K562 (cell line): Measurements from ENCODE around the gene DNAJB1. TPM values are rescaled to one million over a fixed set of nuclear protein-coding genes. Genes with fewer than 3 reads are reported as not detected.

ENCODE experiments used
- ATAC-seq: fragments of 200-7000 bp; cut with Tn5 transposase; 3 replicates; pipeline ENCODE4 v1.9.1; 2020; ENCODE audit warnings: moderate library complexity
- BruUV-seq: library from RNA; stranded (reverse); fragments of 400-500 nt; replicated peaks from 2 replicates; lab custom pipeline; 2021; lab: Mats Ljungman, UMichigan
- CTCF ChIA-PET: fragments of 300-600 bp; formaldehyde crosslinking; extraction: SDS; loops from one replicate; lab custom pipeline; 2021; ENCODE audit warnings: low intra/inter-chr PET ratio; lab: Yijun Ruan, JAX
- POLR2A ChIA-PET: fragments of 300-600, 350-650 bp; sonication (Branson Sonifier 250); formaldehyde crosslinking; extraction: SDS; loops from one replicate; lab custom pipeline; 2021; ENCODE audit warnings: antibody characterized with exemption, inconsistent platforms; lab: Yijun Ruan, JAX
- DNase-seq, 4 experiments: peaks; one replicate each; pipeline versions ENCODE4 v3.0.0 to v3.0.0-alpha.2; 2011 to 2018; ENCODE audit warnings: low spot score in 3 of 4, mixed read lengths in 3 of 4; ENCODE audit errors: extremely low read depth in 1 of 4
- FAIRE-seq: peaks from 2 replicates; lab custom pipeline; 2011; peaks lifted over from hg19 to GRCh38; lab: Jason Lieb, UNC
- H2AFZ ChIP-seq: 2 replicates; pipeline ENCODE4 v1.6.0; 2011; ENCODE audit warnings: low read depth, low read length, control low read depth, inconsistent platforms
- H3K27ac ChIP-seq: fragments of 200-600 bp; 3 replicates; pipeline ENCODE4 v1.8.0; 2011; ENCODE audit warnings: low read depth, mild to moderate bottlenecking, control low read depth, inconsistent platforms, low read length, moderate library complexity, mixed read lengths; ENCODE audit errors: extremely low read depth
- H3K27me3 ChIP-seq, 2 experiments: fragments of 300-600 bp in 1 of 2; 2 replicates in 1 of 2; 3 replicates in 1 of 2; pipeline versions ENCODE4 v1.6.0 to v1.8.0; 2011; ENCODE audit warnings: inconsistent platforms in 2 of 2, low read length in 2 of 2, mild to moderate bottlenecking in 1 of 2, mixed read lengths in 1 of 2, moderate library complexity in 1 of 2; ENCODE audit not compliant: control insufficient read depth in 2 of 2, insufficient read depth in 2 of 2
- H3K36me3 ChIP-seq: fragments of 300-600 bp; 3 replicates; pipeline ENCODE4 v1.8.0; 2011; ENCODE audit warnings: mild to moderate bottlenecking, low read length, inconsistent platforms; ENCODE audit not compliant: control insufficient read depth, insufficient read depth
- H3K4me1 ChIP-seq, 2 experiments: fragments of 200-600 bp in 1 of 2; replicated peaks in 1 of 2; 2 replicates in 1 of 2; 3 replicates in 1 of 2; pipeline versions ENCODE4 v1.5.1 to v1.8.0; 2011; ENCODE audit warnings: inconsistent platforms in 2 of 2, low read length in 2 of 2, mild to moderate bottlenecking in 1 of 2, mixed read lengths in 1 of 2, moderate library complexity in 1 of 2; ENCODE audit not compliant: control insufficient read depth in 2 of 2, insufficient read depth in 2 of 2
- H3K4me2 ChIP-seq: 2 replicates; pipeline ENCODE4 v1.6.1; 2011; ENCODE audit warnings: low read length, control low read depth, inconsistent platforms, mixed read lengths; ENCODE audit not compliant: insufficient read depth
- H3K4me3 ChIP-seq: fragments of 200-600 bp; sonication (generic), shearing (Covaris generic); 2 replicates; pipeline ENCODE4 v1.5.1; 2016; ENCODE audit warnings: control low read depth, inconsistent platforms
- H3K79me2 ChIP-seq: fragments of 200-600 bp; 3 replicates; pipeline ENCODE4 v1.8.0; 2011; ENCODE audit warnings: low read length, inconsistent platforms; ENCODE audit not compliant: control insufficient read depth, insufficient read depth
- H3K9ac ChIP-seq, 2 experiments: 2 replicates each; pipeline versions ENCODE4 v1.6.0 to v1.6.1; 2011; ENCODE audit warnings: low read depth in 2 of 2, low read length in 2 of 2, control low read depth in 1 of 2, inconsistent platforms in 1 of 2, mild to moderate bottlenecking in 1 of 2, mixed read lengths in 1 of 2; ENCODE audit not compliant: insufficient read depth in 1 of 2
- H3K9me1 ChIP-seq: one replicate; pipeline ENCODE4 v1.6.0; 2011; ENCODE audit warnings: inconsistent platforms, mild to moderate bottlenecking, low read length, moderate library complexity; ENCODE audit not compliant: control insufficient read depth, insufficient read depth
- H3K9me3 ChIP-seq: replicated peaks from 2 replicates; pipeline ENCODE4 v1.5.1; 2011; ENCODE audit warnings: low read depth, low read length, inconsistent platforms; ENCODE audit not compliant: control insufficient read depth, insufficient read depth
- H4K20me1 ChIP-seq: replicated peaks from 2 replicates; pipeline ENCODE4 v1.6.1; 2011; ENCODE audit warnings: low read length, inconsistent platforms, mixed read lengths; ENCODE audit not compliant: control insufficient read depth, insufficient read depth
- CBFA2T2 ChIP-seq: fragments of 450-650 bp; conservative IDR thresholded peaks from 2 replicates; pipeline ENCODE4 v1.6.1; 2017; ENCODE audit warnings: mild to moderate bottlenecking
- CBFA2T3 ChIP-seq: fragments of 450-650 bp; IDR thresholded peaks from 2 replicates; pipeline ENCODE4 v1.6.1; 2017
- CBX5 ChIP-seq: IDR thresholded peaks from 2 replicates; pipeline ENCODE4 v1.6.1; 2014; ENCODE audit warnings: low read depth, borderline replicate concordance
- CREBBP ChIP-seq: IDR thresholded peaks from one replicate; pipeline ENCODE4 v1.6.1; 2012; ENCODE audit warnings: low read depth, mild to moderate bottlenecking, control low read depth, inconsistent platforms, low read length
- DPF2 ChIP-seq: fragments of 450-650 bp; IDR thresholded peaks from 2 replicates; pipeline ENCODE4 v1.6.1; 2016
- ELF2 ChIP-seq: fragments of 250-450 bp; sonication (Bioruptor Pico); IDR thresholded peaks from 2 replicates; pipeline ENCODE4 v1.5.0; 2021; ENCODE audit warnings: mild to moderate bottlenecking
- ETS2 ChIP-seq: IDR thresholded peaks from 2 replicates; pipeline ENCODE4 v1.6.1; 2016; ENCODE audit warnings: borderline replicate concordance, missing genetic modification characterization, mild to moderate bottlenecking, moderate library complexity, missing compliant biosample characterization; ENCODE audit not compliant: poor library complexity, severe bottlenecking
- FOSL1 ChIP-seq: fragments of 200-800 bp; sonication (Bioruptor generic); conservative IDR thresholded peaks from 2 replicates; pipeline ENCODE4 v1.6.1; 2016; ENCODE audit warnings: missing genetic modification characterization, missing compliant biosample characterization
- MEIS2 ChIP-seq: fragments of 450-650 bp; IDR thresholded peaks from 2 replicates; pipeline ENCODE4 v1.6.1; 2014; ENCODE audit warnings: mild to moderate bottlenecking; ENCODE audit not compliant: partially characterized antibody
- MYBL2 ChIP-seq, 2 experiments: fragments of 450-650 bp in 1 of 2; sonication (generic) in 1 of 2; formaldehyde crosslinking in 1 of 2; IDR thresholded peaks; 2 replicates each; pipeline versions ENCODE4 v1.6.1 to v1.8.1; 2017 to 2022; ENCODE audit warnings: borderline replicate concordance in 1 of 2, inconsistent platforms in 1 of 2, low read depth in 1 of 2, mild to moderate bottlenecking in 1 of 2, missing genetic modification reagents in 1 of 2, moderate library complexity in 1 of 2
- TCF3 ChIP-seq: sonication (generic); formaldehyde crosslinking; IDR thresholded peaks from 2 replicates; pipeline ENCODE4 v1.4.0; 2020; ENCODE audit warnings: mild to moderate bottlenecking, missing genetic modification reagents
- ZBTB2 ChIP-seq: fragments of 450-650 bp; IDR thresholded peaks from 2 replicates; pipeline ENCODE4 v1.6.1; 2016; ENCODE audit warnings: antibody characterized with exemption
- ZBTB7A ChIP-seq: IDR thresholded peaks from 2 replicates; pipeline ENCODE4 v1.6.1; 2011; ENCODE audit warnings: low read depth, mild to moderate bottlenecking, low read length, moderate library complexity, borderline replicate concordance; ENCODE audit not compliant: control insufficient read depth
- ZNF282 ChIP-seq: sonication (generic); formaldehyde crosslinking; IDR thresholded peaks from 2 replicates; pipeline ENCODE4 v1.8.1; 2023; ENCODE audit warnings: missing genetic modification reagents
- WGBS: fragments of 100-300 bp; shearing (Covaris generic); methylation state at CpG from one replicate; pipeline ENCODE4 v1.1.6; 2016; ENCODE audit warnings: low coverage, mixed read lengths; ENCODE audit not compliant: insufficient coverage; ENCODE audit errors: missing lambda C conversion rate; 5-methylcytosine and 5-hydroxymethylcytosine counted together
- in situ Hi-C: fragments of 300-500 bp; cut with MboI; formaldehyde crosslinking; loops from 4 replicates; pipeline ENCODE4 v1.15.0; 2018; ENCODE audit warnings: inconsistent platforms, mixed read lengths
- intact Hi-C: fragments of 100-400 bp; cut with micrococcal nuclease; formaldehyde crosslinking; loops from 2 replicates; pipeline ENCODE4 v1.14.2; 2022
- polyA plus RNA-seq, 8 experiments: library from polyadenylated mRNA; depleted of rRNA in 4 of 8; stranded (reverse) in 5 of 8; unstranded in 3 of 8; fragments of >200 nt; fragmentation: Nextera tagmentation in 2 of 8; fragmentation: Illumina TruSeq in 1 of 8; extraction: Ambion mirVana in 2 of 8; extraction: Trizol in 1 of 8; gene quantifications; 2 replicates each; pipeline versions ENCODE4 v1.2.1 to v1.2.3, GENCODE V29; 2011 to 2014; ENCODE audit warnings: inconsistent platforms in 1 of 8, missing spikeins in 1 of 8
- total RNA-seq, 7 experiments: library from RNA; depleted of rRNA in 6 of 7; stranded (reverse); fragments of >200 nt in 6 of 7; fragmentation: Illumina TruSeq in 2 of 7; extraction: Trizol in 2 of 7; gene quantifications; 2 replicates each; pipeline versions ENCODE4 v1.2.1 to v1.2.3, GENCODE V29; 2011 to 2021; ENCODE audit warnings: low replicate concordance in 1 of 7

DNAJB1 gene
- total and polyA plus RNA-seq, 9 of the 15 experiments (the other 6 are each of a cell fraction or from before 2014, with no cell fraction given) = 13.2 to 113 (median 62.1) TPM

DNA sequence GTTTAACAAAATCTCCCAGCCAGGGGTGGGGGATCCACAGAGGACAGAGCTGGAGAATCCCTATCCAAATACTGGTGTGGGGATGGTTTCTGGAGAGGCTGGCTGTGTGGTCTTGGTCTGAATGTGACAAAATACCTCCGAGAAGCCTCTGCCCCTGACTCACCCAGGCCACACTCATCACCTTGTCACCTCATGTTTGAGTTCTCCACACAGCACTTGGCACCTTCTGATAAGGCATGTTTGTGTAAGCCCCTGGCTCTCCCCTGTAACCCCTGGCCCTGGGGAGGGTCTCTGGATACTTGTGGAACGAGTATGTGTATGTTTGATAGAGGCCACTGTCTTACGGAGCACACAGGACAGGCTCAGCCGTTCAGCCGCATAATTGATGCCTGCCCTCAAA is 25.9 kb upstream of the DNAJB1 start:
- DNase-seq (peak; percentile 59 to 67 (median 63)), ATAC-seq (peak; percentile 27), FAIRE-seq (peak; percentile 61)
- Histone ChIP-seq H3K36me3 (peaks cover 37% of the 10 kb centered on the region; the same call in 1 of the 3 replicates), H3K4me2 (peak overlapping the region; percentile 43; the same call in 1 of the 2 replicates), H3K9me1 (no peaks in the 10 kb centered on the region), H2AFZ (no peak overlapping the region), H3K79me2 (peaks cover 70% of the 10 kb centered on the region), H3K27ac (no peak overlapping the region), H3K4me1 (peaks cover 11 to 39% of the 10 kb centered on the region in 2 experiments; a peak in 4 of 5 replicates), H3K9ac (peak overlapping the region; percentile 30 to 56; a peak in 2 of 4 replicates), H3K4me3 (no peak overlapping the region), H3K9me3 (no peaks in the 10 kb centered on the region), H3K27me3 (no peaks in the 10 kb centered on the region), H4K20me1 (peaks cover 8% of the 10 kb centered on the region; the same call in 1 of the 2 replicates)
- intact Hi-C loops (no loop called here), in situ Hi-C loops (no loop called here)
- ChIA-PET POLR2A (no interaction called here), CTCF (no interaction called here)
- WGBS = 19% methylated on average over 5 of the region's 5 CpGs
- TF ChIP-seq ZBTB2 (no peak), ELF2 (no peak), MEIS2 (peak; percentile 32), TCF3 (CRISPR knock-in tag) (peak; percentile 63), CBFA2T2 (peak; percentile 46; the same call in 1 of the 2 replicates), MYBL2 (IDR thresholded peaks at IDR 0.05; ENCODE audit: low read depth) (no peak), MYBL2 (CRISPR knock-in tag; IDR thresholded peaks at IDR 0.05; ENCODE audit: borderline replicate concordance) (no peak), ETS2 (tag) (no peak), ZBTB7A (peak; percentile 85; the same call in 1 of the 2 replicates), CBFA2T3 (peak; percentile 72), DPF2 (0 out of 2 replicates have a peak, but pooled peaks have one; percentile 39), ZNF282 (CRISPR knock-in tag) (no peak), FOSL1 (tag) (peak; percentile 46; the same call in 1 of the 2 replicates), CREBBP (no peak), CBX5 (no peak)
- BruUV-seq = no TSS peak
